Ascending aorta (tissue), 2 donors: Measurements from ENCODE around the gene CASR. TPM values are rescaled to one million over a fixed set of nuclear protein-coding genes. Genes with fewer than 3 reads are reported as not detected.

ENCODE experiments used
- DNase-seq, 2 donors: peaks; one replicate each; pipeline ENCODE4 v3.0.0-alpha.2; 2019; ENCODE audit warnings: low spot score in 2 of 2
- H3K27ac ChIP-seq, 2 donors: fragments of 200-600 bp; sonication (generic); one replicate each; pipeline ENCODE4 v1.5.1; 2016 to 2017; ENCODE audit warnings: mild to moderate bottlenecking in 1 of 2
- H3K27me3 ChIP-seq: fragments of 200-600 bp; sonication (generic); one replicate; pipeline ENCODE4 v1.5.1; 2017
- H3K36me3 ChIP-seq, 2 donors: fragments of 200-600 bp; sonication (generic); one replicate each; pipeline ENCODE4 v1.5.1; 2016
- H3K4me1 ChIP-seq, 2 donors: fragments of 200-600 bp; sonication (generic); one replicate each; pipeline ENCODE4 v1.5.1; 2016 to 2017; ENCODE audit warnings: mild to moderate bottlenecking in 1 of 2
- H3K4me3 ChIP-seq, 2 donors: fragments of 200-600 bp; sonication (generic); one replicate each; pipeline ENCODE4 v1.5.1; 2016 to 2017; ENCODE audit warnings: mild to moderate bottlenecking in 1 of 2
- H3K9me3 ChIP-seq, 2 donors: fragments of 200-600 bp; sonication (generic); one replicate each; pipeline ENCODE4 v1.5.1; 2016
- intact Hi-C: fragments of 100-400 bp; cut with DNase I; formaldehyde crosslinking; loops from one replicate; pipeline ENCODE4 v1.15.1; 2023
- total RNA-seq: library from RNA; depleted of rRNA; stranded (reverse); fragments of >200 nt; gene quantifications from one replicate; pipeline ENCODE4 v1.1.0, GENCODE V29; 2016
- TF ChIP-seq, protein P1 (sequence below), 3 experiments: fragments of 200-600 bp in 2 of 3; fragments of 450-650 bp in 1 of 3; sonication (generic) in 2 of 3; IDR thresholded peaks; one replicate each; pipeline ENCODE4 v1.5.1; 2016 to 2019; ENCODE audit warnings: antibody characterized with exemption in 3 of 3, mild to moderate bottlenecking in 1 of 3, moderate library complexity in 1 of 3

The CASR gene
- total RNA-seq, 1 donor from 2014 or later, result not detected

DNA sequence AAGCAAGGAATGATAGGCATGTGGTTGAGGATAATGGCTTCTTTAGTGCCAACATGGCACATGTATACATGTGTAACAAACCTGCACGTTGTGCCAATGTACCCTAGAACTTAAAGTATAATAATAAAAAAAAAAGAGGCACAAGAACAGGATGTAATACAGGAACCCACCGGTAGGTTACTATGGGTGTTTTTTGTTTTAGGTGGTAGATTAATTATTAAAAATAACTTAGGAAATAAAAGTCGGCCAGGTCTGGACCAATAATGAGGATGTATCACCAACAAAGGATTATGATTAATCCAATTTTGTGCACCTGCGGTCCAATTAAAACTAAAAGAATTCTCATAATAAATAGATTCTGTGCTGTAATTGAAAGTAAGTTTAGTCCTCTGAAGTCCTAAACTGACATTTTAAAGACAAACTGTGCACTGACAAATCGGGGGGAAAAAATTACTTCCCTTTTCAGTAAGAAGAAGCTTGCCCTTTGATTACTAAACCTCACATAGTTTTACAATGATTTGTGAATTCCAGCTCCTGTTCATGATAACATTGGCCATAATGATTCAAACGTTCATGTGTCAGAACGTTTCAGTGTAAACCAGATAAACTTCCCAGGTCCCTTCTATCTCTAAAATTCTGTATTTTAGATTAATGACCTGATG, 62.2 kb downstream of the CASR start:
- Histone ChIP-seq H3K27me3 (no peaks in the 10 kb centered on the region), H3K4me3 (no peak overlapping the region), H3K4me1 (no peaks in the 10 kb centered on the region), H3K9me3 (no peaks in the 10 kb centered on the region), H3K36me3 (no peaks in the 10 kb centered on the region), H3K27ac (no peak overlapping the region)
- TF ChIP-seq, protein P1, sequence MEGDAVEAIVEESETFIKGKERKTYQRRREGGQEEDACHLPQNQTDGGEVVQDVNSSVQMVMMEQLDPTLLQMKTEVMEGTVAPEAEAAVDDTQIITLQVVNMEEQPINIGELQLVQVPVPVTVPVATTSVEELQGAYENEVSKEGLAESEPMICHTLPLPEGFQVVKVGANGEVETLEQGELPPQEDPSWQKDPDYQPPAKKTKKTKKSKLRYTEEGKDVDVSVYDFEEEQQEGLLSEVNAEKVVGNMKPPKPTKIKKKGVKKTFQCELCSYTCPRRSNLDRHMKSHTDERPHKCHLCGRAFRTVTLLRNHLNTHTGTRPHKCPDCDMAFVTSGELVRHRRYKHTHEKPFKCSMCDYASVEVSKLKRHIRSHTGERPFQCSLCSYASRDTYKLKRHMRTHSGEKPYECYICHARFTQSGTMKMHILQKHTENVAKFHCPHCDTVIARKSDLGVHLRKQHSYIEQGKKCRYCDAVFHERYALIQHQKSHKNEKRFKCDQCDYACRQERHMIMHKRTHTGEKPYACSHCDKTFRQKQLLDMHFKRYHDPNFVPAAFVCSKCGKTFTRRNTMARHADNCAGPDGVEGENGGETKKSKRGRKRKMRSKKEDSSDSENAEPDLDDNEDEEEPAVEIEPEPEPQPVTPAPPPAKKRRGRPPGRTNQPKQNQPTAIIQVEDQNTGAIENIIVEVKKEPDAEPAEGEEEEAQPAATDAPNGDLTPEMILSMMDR (IDR thresholded peaks at IDR 0.05), result no peak
- intact Hi-C loops, result no loop called here
- DNase-seq, result no peak

DNA sequence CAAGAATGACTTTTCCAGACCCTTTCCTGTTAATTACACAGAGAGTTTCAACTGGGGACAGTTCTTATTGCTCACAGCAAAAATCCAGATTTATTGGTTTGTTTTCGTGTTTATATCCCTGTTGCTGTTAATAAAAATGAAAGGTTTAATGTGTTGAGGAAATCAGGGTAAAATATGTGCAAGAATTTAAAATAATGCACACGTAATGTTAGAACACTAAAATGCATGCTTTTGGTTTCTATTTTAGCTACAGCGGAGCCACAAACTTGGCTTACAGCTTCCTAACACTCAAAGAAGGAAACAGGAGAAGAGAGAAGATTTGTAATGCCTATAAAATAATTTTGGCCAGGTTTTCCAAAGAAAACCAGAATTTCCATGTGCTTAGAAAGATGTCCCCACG, 62.7 kb downstream of the CASR start:
- Histone ChIP-seq H3K27me3 (no peaks in the 10 kb centered on the region), H3K9me3 (no peaks in the 10 kb centered on the region), H3K36me3 (no peaks in the 10 kb centered on the region), H3K27ac (no peak overlapping the region), H3K4me3 (no peak overlapping the region), H3K4me1 (no peaks in the 10 kb centered on the region)
- TF ChIP-seq, protein P1 (IDR thresholded peaks at IDR 0.05), result no peak
- DNase-seq, result no peak
- intact Hi-C loops, result no loop called here

DNA sequence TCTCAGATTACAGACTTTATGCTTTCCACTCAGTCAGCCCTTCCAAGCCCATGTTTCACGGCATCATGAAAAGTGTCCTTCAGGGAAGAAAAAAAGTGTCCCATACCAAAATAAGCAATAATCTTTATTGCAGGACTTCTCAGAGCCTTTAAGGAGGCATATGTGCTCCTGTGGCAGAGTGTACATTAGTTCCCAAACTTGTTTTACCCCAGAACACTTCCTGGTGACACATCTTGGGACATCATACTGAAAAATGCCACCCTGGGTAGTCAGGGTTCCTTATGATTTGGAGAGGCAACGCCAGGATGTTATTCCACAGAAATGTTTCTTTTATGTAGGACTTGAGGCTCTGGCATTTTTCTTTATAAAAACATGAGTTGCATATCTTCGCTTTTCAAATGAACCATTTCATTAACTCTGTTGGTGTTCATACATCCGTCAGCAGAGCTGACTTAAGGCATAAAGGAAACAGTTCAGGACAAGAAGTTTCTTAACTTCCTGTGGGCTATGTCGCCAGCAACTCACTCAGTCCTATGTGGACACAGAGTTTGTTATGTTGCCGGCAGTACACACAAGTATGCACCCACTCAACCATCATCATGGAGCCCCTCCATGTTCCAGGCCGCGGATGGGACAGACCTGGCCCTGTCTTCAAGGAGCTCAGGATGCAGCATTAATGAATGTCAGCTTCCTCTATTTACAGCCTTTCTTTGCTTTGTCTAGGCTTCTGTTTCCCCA, 63.8 kb downstream of the CASR start:
- Histone ChIP-seq H3K27me3 (no peaks in the 10 kb centered on the region), H3K4me1 (no peaks in the 10 kb centered on the region), H3K27ac (peak overlapping the region in 1 of 2 donors; percentile 18), H3K9me3 (no peaks in the 10 kb centered on the region), H3K4me3 (no peak overlapping the region), H3K36me3 (no peaks in the 10 kb centered on the region)
- TF ChIP-seq, protein P1 (IDR thresholded peaks at IDR 0.05), result no peak
- intact Hi-C loops, result no loop called here
- no peak for DNase-seq

DNA sequence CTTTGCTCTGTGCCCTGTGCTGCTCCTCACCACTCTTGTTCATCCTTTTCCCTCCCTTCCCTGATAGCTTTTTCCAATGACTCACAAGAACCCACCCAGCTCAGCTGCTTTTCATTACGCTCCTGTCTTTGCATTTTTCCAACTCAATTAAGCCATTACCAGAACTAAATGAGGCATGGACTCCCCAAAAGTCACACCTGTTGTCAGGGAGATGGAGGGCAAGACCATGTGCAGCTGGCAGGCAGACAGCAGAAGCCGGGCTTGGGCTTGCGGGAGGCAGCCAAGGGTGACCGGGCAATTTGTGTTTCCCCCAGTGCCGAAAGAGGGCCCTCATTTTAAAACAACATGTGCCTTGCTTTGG, 64.3 kb downstream of the CASR start:
- no peak overlapping the region for H3K4me3 ChIP-seq
- H3K4me1 ChIP-seq, result no peaks in the 10 kb centered on the region
- no peaks in the 10 kb centered on the region for H3K36me3 ChIP-seq
- no peak for DNase-seq
- no peaks in the 10 kb centered on the region for H3K9me3 ChIP-seq
- TF ChIP-seq, protein P1 (IDR thresholded peaks at IDR 0.05), result no peak
- H3K27ac ChIP-seq, result peak overlapping the region in 1 of 2 donors; percentile 18
- H3K27me3 ChIP-seq, result no peaks in the 10 kb centered on the region
- intact Hi-C loops, result no loop called here

DNA sequence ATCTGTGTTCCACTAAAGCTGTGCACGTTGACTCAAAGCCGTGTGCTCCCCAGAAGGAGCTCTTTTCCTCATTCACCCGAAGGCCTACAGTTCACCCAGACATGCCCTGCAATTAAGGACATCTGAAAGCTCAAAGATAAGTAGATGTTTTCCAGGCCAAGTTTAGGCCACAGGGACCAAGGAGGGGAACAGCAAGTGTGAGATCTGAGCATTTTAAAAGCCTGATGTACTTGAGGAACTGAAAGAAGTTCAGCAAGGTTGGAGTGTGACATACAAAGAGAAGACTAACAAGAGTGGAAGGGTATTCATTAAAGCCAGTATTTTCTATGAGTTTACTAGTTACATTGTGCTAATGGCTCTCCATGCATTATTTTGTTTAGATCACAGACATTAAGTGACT, 68.0 kb downstream of the CASR start:
- TF ChIP-seq, protein P1 (IDR thresholded peaks at IDR 0.05), result no peak
- Histone ChIP-seq H3K9me3 (no peaks in the 10 kb centered on the region), H3K27ac (no peak overlapping the region), H3K4me3 (no peak overlapping the region), H3K27me3 (no peaks in the 10 kb centered on the region), H3K36me3 (no peaks in the 10 kb centered on the region), H3K4me1 (no peaks in the 10 kb centered on the region)
- DNase-seq, result no peak
- intact Hi-C loops, result no loop called here
